RWPE1 (cell line): ENCODE data around the gene FOXP1.

Experiments used
- CTCF ChIA-PET: fragments of 350-600 bp; sonication (Branson Sonifier 250); formaldehyde crosslinking; extraction: SDS; loops from one replicate; lab custom pipeline; 2021; lab: Yijun Ruan, JAX
- POLR2A ChIA-PET: fragments of 400-600 bp; formaldehyde crosslinking; extraction: SDS; loops from one replicate; lab custom pipeline; 2020; ENCODE audit warnings: antibody characterized with exemption; ENCODE audit not compliant: low non-redundant PET; lab: Yijun Ruan, JAX
- DNase-seq: peaks from one replicate; pipeline ENCODE4 v3.0.0; 2012; ENCODE audit warnings: low spot score
- H3K27ac ChIP-seq: fragments of 450-650 bp; 2 replicates; pipeline ENCODE4 v1.5.1; 2017
- TF ChIP-seq, protein P1 (sequence below): fragments of 450-650 bp; conservative IDR thresholded peaks from 2 replicates; pipeline ENCODE4 v1.5.1; 2017; ENCODE audit warnings: low read depth, mild to moderate bottlenecking

Gene FOXP1

GRCh38 chr3:71028802-71029201, 554.7 kb downstream of the FOXP1 start:
- TF ChIP-seq, protein P1, sequence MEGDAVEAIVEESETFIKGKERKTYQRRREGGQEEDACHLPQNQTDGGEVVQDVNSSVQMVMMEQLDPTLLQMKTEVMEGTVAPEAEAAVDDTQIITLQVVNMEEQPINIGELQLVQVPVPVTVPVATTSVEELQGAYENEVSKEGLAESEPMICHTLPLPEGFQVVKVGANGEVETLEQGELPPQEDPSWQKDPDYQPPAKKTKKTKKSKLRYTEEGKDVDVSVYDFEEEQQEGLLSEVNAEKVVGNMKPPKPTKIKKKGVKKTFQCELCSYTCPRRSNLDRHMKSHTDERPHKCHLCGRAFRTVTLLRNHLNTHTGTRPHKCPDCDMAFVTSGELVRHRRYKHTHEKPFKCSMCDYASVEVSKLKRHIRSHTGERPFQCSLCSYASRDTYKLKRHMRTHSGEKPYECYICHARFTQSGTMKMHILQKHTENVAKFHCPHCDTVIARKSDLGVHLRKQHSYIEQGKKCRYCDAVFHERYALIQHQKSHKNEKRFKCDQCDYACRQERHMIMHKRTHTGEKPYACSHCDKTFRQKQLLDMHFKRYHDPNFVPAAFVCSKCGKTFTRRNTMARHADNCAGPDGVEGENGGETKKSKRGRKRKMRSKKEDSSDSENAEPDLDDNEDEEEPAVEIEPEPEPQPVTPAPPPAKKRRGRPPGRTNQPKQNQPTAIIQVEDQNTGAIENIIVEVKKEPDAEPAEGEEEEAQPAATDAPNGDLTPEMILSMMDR: no peak
- ChIA-PET POLR2A (no interaction called here), CTCF (no interaction called here)
- DNase-seq: no peak
- no peak overlapping the region for H3K27ac ChIP-seq

- H3K27ac ChIP-seq: no peak overlapping the region
- no peak for DNase-seq
- TF ChIP-seq, protein P1: no peak
- POLR2A ChIA-PET: no interaction called here
- CTCF ChIA-PET: no interaction called here
Observed at GRCh38 chr3:71028184-71028583, 555.3 kb downstream of the FOXP1 start.

DNA sequence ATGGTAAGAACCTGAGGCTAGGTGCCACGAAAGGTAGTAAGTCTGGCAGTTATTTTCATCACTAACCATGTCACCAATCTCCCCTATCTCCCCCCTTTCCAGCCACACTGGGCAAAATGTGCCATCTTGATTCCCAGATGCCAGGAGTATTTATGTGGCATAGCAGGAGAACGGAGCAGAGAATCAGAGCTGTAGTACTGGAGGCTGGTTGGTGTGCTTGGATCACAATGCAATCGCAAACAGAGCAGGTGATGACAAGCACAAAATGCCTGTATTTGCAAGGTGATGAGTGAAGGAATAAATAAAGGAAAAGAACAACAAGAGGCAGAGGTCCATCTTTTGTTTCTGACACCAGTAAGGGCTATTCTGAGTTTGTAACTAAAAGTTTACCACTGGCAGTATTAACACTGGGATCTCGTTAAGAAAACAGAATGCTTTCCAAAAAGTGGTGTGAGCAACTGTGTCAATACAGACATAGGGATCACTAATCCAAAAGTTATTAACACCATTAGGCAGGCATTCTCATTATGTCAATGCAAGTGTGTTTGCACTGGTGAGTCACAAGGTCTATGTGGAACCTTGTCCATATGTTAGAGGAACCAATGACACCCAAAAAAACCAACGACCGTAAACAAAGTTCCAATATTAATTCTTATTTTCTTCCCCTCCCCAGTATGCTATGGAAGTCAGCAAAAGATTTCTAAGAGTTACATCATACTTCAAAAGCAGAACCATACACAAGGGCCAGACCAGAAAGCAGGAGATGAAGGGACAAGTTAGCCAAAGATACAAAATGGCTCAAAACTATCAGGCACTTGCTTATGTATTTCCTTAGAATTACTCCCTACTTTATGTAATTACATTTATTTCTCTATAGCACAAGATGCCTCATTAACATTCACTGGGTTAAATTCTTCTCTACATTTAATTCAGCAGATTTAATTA, 556.6 kb downstream of the FOXP1 start:
- ChIA-PET CTCF (no interaction called here), POLR2A (no interaction called here)
- no peak for DNase-seq
- no peak overlapping the region for H3K27ac ChIP-seq
- TF ChIP-seq, protein P1: no peak

DNA sequence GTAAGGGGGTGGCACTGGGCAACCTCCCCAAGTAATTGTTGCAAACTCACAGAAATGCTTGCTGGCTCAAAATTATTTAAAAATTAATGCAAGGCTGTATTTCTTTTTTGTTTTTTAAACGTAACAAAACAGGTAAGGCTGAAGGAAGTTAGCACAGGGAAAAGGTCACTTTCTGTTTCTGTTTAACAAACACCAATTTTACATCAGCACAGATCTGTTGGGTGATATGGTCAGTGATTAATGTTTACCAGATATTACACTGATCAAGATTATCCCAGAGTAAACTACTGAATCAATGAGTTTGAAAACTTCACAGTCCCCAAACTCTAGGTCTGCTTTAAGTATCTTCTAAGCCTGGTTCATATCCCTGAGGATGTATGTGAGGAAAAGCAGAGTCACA, 558.0 kb downstream of the FOXP1 start:
- H3K27ac ChIP-seq: no peak overlapping the region
- ChIA-PET CTCF (no interaction called here), POLR2A (no interaction called here)
- TF ChIP-seq, protein P1: no peak
- DNase-seq: no peak

- no peak for DNase-seq
- no peak overlapping the region for H3K27ac ChIP-seq
- ChIA-PET CTCF (no interaction called here), POLR2A (no interaction called here)
- TF ChIP-seq, protein P1: no peak
Observed at GRCh38 chr3:71025010-71025409, 558.5 kb downstream of the FOXP1 start.

DNA sequence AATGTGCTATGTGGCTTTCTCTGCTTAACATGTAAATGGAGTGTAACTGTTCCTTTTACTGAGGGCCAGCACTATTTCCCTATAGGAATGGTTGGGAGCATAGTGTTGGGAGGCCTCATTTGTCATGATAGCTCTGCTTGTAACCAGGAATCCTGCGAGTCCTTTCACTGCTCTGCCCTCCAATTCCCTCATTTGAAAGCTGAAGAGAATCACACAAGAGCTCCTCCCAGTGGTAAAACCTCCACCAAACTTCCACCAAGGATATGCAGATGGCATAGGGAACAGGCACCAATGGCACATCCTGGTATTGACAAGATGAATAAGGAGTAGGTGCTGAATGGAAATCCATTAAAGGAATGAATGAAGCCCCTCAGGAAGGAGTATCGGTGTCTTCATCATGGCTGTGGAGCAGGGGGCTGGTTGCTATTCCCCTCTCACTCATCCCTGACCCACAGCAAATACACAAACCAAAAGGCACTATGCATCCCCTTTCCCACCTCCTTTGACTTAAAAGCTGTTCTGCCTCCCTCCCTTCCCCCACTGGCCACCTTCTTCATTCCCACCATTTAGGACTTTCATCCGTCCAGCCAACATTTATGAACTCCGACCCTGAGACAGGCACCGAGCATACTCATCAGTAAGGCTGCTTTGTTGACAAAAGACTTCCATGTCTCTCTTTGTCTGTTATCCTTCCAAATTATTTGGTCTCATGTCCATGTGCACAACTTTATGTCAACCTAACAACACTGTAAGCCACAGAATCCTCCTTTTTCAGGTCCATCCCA, 560.8 kb downstream of the FOXP1 start:
- ChIA-PET POLR2A (no interaction called here), CTCF (interaction anchor here (0.7 kb wide), 1 partner anchor 268 kb away, joined by 5 read pairs; no protein-coding TSS in a partner anchor)
- H3K27ac ChIP-seq: no peak overlapping the region
- TF ChIP-seq, protein P1: no peak
- no peak for DNase-seq
